Measurements from ENCODE around the gene GSTO2.

The GSTO2 gene

GRCh38 chr10:104340641-104341040 lies 71.7 kb downstream of the GSTO2 start:
- FAIRE-seq: no peak

GRCh38 chr10:104342941-104343411 lies 74.0 kb downstream of the GSTO2 start:
- no peak for FAIRE-seq

GRCh38 chr10:104344219-104344618 lies 75.2 kb downstream of the GSTO2 start:
- FAIRE-seq: no peak

- no peak for FAIRE-seq
These were observed 76.5 kb downstream of the GSTO2 start for GRCh38 chr10:104345515-104345914.

GRCh38 chr10:104345941-104346340 lies 77.0 kb downstream of the GSTO2 start:
- no peak for FAIRE-seq

GRCh38 chr10:104347295-104348045 lies 78.5 kb downstream of the GSTO2 start:
- no peak for FAIRE-seq

GRCh38 chr10:104348601-104349000 lies 79.6 kb downstream of the GSTO2 start:
- no peak for FAIRE-seq

- no peak for FAIRE-seq
These were observed 80.7 kb downstream of the GSTO2 start for GRCh38 chr10:104349623-104350126.

GRCh38 chr10:104350127-104350635 lies 81.2 kb downstream of the GSTO2 start:
- FAIRE-seq: peak; percentile 78

- FAIRE-seq: no peak
These were observed 82.2 kb downstream of the GSTO2 start for GRCh38 chr10:104351061-104351702.

GRCh38 chr10:104351919-104352318 lies 82.9 kb downstream of the GSTO2 start:
- FAIRE-seq: no peak

- no peak for FAIRE-seq
These were observed 84.5 kb downstream of the GSTO2 start, which contains the start of gene CFAP58 for GRCh38 chr10:104353325-104354048. Gene CFAP58, plus strand, starts transcription at chr10:104353833. Its CDS starts 65 bp downstream, at chr10:104353898.
